Kasumi-1 (cell line): ENCODE results near the gene PHOX2A.

ENCODE experiments used
- DNase-seq, 2 experiments: peaks; one replicate each; lab custom pipeline; 2025; lab: John Stamatoyannopoulos, UW

PHOX2A gene

GRCh38 chr11:72233773-72234513 is 10.0 kb downstream of the PHOX2A start:
- no peak for DNase-seq

- DNase-seq = no peak
These were observed 10.8 kb downstream of the PHOX2A start for GRCh38 chr11:72233056-72233772.

GRCh38 chr11:72232260-72233055 is 11.5 kb downstream of the PHOX2A start:
- DNase-seq = no peak

- no peak for DNase-seq
These were observed 12.3 kb downstream of the PHOX2A start for GRCh38 chr11:72231396-72232259.

- DNase-seq = no peak
These were observed 13.1 kb downstream of the PHOX2A start for GRCh38 chr11:72230764-72231365.

- no peak for DNase-seq
These were observed 13.8 kb downstream of the PHOX2A start for GRCh38 chr11:72229925-72230763.

GRCh38 chr11:72229336-72229924 is 14.5 kb downstream of the PHOX2A start:
- no peak for DNase-seq

- no peak for DNase-seq
These were observed 15.1 kb downstream of the PHOX2A start for GRCh38 chr11:72228844-72229231.

GRCh38 chr11:72228229-72228843 is 15.6 kb downstream of the PHOX2A start:
- no peak for DNase-seq

- DNase-seq = no peak
These were observed 16.4 kb downstream of the PHOX2A start for GRCh38 chr11:72227316-72228228.

GRCh38 chr11:72226701-72227100 is 17.3 kb downstream of the PHOX2A start:
- no peak for DNase-seq

GRCh38 chr11:72225411-72225951 is 18.5 kb downstream of the PHOX2A start:
- DNase-seq = peak in 1 of 2 experiments; percentile 20

- no peak for DNase-seq
These were observed 19.2 kb downstream of the PHOX2A start, which contains the start of gene INPPL1 for GRCh38 chr11:72224564-72225410. INPPL1 (plus strand) TSS chr11:72224767; CDS start chr11:72224985, 218 bp downstream.

- peak; percentile 33 to 49 for DNase-seq
These were observed 20.1 kb downstream of the PHOX2A start for GRCh38 chr11:72223615-72224563.

GRCh38 chr11:72222907-72223614 is 20.9 kb downstream of the PHOX2A start:
- peak; percentile 96 for DNase-seq
